GM12892 (cell line): ENCODE data around the gene AKT3.

Experiments used
- POLR2A ChIP-seq: IDR thresholded peaks from 2 replicates; pipeline ENCODE4 v1.6.1; 2011; ENCODE audit warnings: low read depth, low read length, control low read depth
- POLR2AphosphoS5 ChIP-seq: IDR thresholded peaks from 2 replicates; pipeline ENCODE4 v1.6.1; 2011; ENCODE audit warnings: low read depth, low read length, control low read depth

DNA sequence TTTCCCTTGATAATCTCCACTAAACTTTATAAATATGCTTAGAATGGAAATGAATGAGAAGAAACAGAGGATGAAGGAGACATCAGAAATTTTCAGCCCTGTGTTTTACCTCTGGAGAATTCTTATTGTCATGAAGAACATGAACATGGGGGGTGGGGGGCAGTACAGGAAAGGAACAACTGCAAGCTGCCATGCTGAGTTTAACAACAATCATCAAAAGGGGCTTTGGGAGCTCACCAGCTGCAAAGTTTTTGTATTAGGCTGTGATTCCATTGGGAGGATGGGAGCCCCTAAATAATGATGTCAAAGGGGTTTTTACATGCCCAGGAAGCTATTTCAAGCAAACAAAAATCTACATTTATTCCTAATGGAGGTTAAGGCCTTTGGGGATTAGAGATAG lies 103.3 kb downstream of the AKT3 start:
- TF ChIP-seq POLR2AphosphoS5 (no peak), POLR2A (no peak)
